ENCODE measurements around the gene NF2.

The NF2 gene

DNA sequence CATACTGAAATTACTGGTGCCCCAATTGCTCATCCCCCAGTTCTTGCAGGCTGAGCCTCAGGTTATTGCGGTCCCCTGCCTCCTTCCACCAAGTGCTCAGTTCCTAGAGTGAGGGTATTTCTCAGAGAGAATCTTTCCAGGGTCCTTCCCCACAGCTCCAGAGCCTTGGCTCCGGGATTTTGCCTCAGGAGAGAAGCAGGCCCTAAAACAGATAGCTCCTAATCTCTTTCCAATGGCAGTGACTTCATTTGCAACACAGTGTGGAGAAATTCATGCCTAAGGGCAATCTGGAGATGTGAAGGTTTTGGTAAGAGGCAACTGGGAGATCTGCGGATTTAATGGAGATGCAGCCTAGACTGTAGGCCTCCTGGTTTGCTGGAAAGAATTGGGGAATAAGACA is 2.9 kb downstream of the NF2 start (continued):
- TF ChIP-seq CSRNP3 (CRISPR knock-in tag; IDR thresholded peaks at IDR 0.05) (no peak), ZNF70 (CRISPR knock-in tag; IDR thresholded peaks at IDR 0.05) (no peak)

- ATAC-seq: no peak
- TF ChIP-seq ZC3H10 (CRISPR knock-in tag; IDR thresholded peaks at IDR 0.05): no peak
- TF ChIP-seq ISL1 (CRISPR knock-in tag; IDR thresholded peaks at IDR 0.05): no peak
- TF ChIP-seq ZNF8 (CRISPR knock-in tag; IDR thresholded peaks at IDR 0.05): no peak
- no peak for TF ChIP-seq SNAI2 (CRISPR knock-in tag; IDR thresholded peaks at IDR 0.05)
- no peak for TF ChIP-seq TCF4 (CRISPR knock-in tag; IDR thresholded peaks at IDR 0.05; ENCODE audit: borderline replicate concordance)
- TF ChIP-seq TSHZ2 (CRISPR knock-in tag; IDR thresholded peaks at IDR 0.05): no peak
- no peak for TF ChIP-seq CSRNP3 (CRISPR knock-in tag; IDR thresholded peaks at IDR 0.05)
- TF ChIP-seq RARB (CRISPR knock-in tag; IDR thresholded peaks at IDR 0.05): no peak
- no peak for TF ChIP-seq ZNF70 (CRISPR knock-in tag; IDR thresholded peaks at IDR 0.05)
- TF ChIP-seq TOX (CRISPR knock-in tag; IDR thresholded peaks at IDR 0.05; ENCODE audit: borderline replicate concordance): no peak
- TF ChIP-seq ZFP3 (CRISPR knock-in tag; IDR thresholded peaks at IDR 0.05): no peak
- TF ChIP-seq OSR1 (CRISPR knock-in tag; IDR thresholded peaks at IDR 0.05): no peak
- TF ChIP-seq PPARA (CRISPR knock-in tag; IDR thresholded peaks at IDR 0.05; ENCODE audit: borderline replicate concordance): no peak
- TF ChIP-seq BACH2 (CRISPR knock-in tag; IDR thresholded peaks at IDR 0.05; ENCODE audit: borderline replicate concordance): no peak
Measured at GRCh38 chr22:29607426-29607825, 4.0 kb downstream of the NF2 start.

- TF ChIP-seq CREB5 (CRISPR knock-in tag; IDR thresholded peaks at IDR 0.05; ENCODE audit: low read depth) (no peak), POU6F1 (CRISPR knock-in tag; IDR thresholded peaks at IDR 0.05; ENCODE audit: borderline replicate concordance, low read depth) (no peak), ARNTL (CRISPR knock-in tag; IDR thresholded peaks at IDR 0.05; ENCODE audit: borderline replicate concordance, low read depth) (no peak), SNAI2 (CRISPR knock-in tag; IDR thresholded peaks at IDR 0.05) (no peak), CSDC2 (CRISPR knock-in tag; IDR thresholded peaks at IDR 0.05) (no peak), ZNF565 (CRISPR knock-in tag; conservative IDR thresholded peaks at IDR 0.05; ENCODE audit: low read depth) (no peak), PPARA (CRISPR knock-in tag; IDR thresholded peaks at IDR 0.05; ENCODE audit: borderline replicate concordance) (no peak)
- no peak for ATAC-seq
Measured at GRCh38 chr22:29609139-29609538, 5.7 kb downstream of the NF2 start.

GRCh38 chr22:29610780-29611179 is 7.3 kb downstream of the NF2 start:
- no peak for ATAC-seq
- TF ChIP-seq ESRRG (CRISPR knock-in tag; IDR thresholded peaks at IDR 0.05): no peak
- TF ChIP-seq ZFP30 (CRISPR knock-in tag; IDR thresholded peaks at IDR 0.05): no peak
- TF ChIP-seq PATZ1 (CRISPR knock-in tag; IDR thresholded peaks at IDR 0.05; ENCODE audit: borderline replicate concordance): no peak
- TF ChIP-seq POU6F1 (CRISPR knock-in tag; IDR thresholded peaks at IDR 0.05; ENCODE audit: borderline replicate concordance, low read depth): no peak
- TF ChIP-seq OSR1 (CRISPR knock-in tag; IDR thresholded peaks at IDR 0.05): no peak
- TF ChIP-seq ISL1 (CRISPR knock-in tag; IDR thresholded peaks at IDR 0.05): no peak
- TF ChIP-seq BACH2 (CRISPR knock-in tag; IDR thresholded peaks at IDR 0.05; ENCODE audit: borderline replicate concordance): no peak
- no peak for TF ChIP-seq TOX (CRISPR knock-in tag; IDR thresholded peaks at IDR 0.05; ENCODE audit: borderline replicate concordance)

Measured in SK-N-SH treated with all-trans-retinoic acid at 6 μM for 48 hours (cell line).